GM12878 (cell line): ENCODE measurements around the gene TMEM128. TPM values are rescaled to one million over a fixed set of nuclear protein-coding genes. Genes with fewer than 3 reads are reported as not detected.

Experiments used
- FOXK2 ChIP-seq: fragments of 450-650 bp; IDR thresholded peaks from 2 replicates; pipeline ENCODE4 v1.6.1; 2017; ENCODE audit warnings: mild to moderate bottlenecking, moderate library complexity
- HCFC1 ChIP-seq: fragments of 150-350 bp; IDR thresholded peaks from 2 replicates; pipeline ENCODE4 v1.6.1; 2014; ENCODE audit warnings: low read length
- IRF4 ChIP-seq: IDR thresholded peaks from 2 replicates; pipeline ENCODE4 v1.6.1; 2011; ENCODE audit warnings: low read depth, low read length
- MEF2A ChIP-seq: IDR thresholded peaks from 2 replicates; pipeline ENCODE4 v1.6.1; 2011; ENCODE audit warnings: low read depth, mild to moderate bottlenecking, low read length, moderate library complexity; ENCODE audit not compliant: insufficient read depth
- PML ChIP-seq: IDR thresholded peaks from 2 replicates; pipeline ENCODE4 v1.6.1; 2012; ENCODE audit warnings: low read length, inconsistent platforms
- RELA ChIP-seq: fragments of 450-650 bp; IDR thresholded peaks from 2 replicates; pipeline ENCODE4 v1.8.0; 2014; ENCODE audit warnings: borderline replicate concordance; ENCODE audit not compliant: partially characterized antibody
- SMAD1 ChIP-seq: fragments of 450-650 bp; IDR thresholded peaks from 2 replicates; pipeline ENCODE4 v1.6.1; 2018; ENCODE audit warnings: mild to moderate bottlenecking, low read depth; ENCODE audit not compliant: partially characterized antibody
- SMARCA5 ChIP-seq: fragments of 450-650 bp; IDR thresholded peaks from 2 replicates; pipeline ENCODE4 v1.6.1; 2017; ENCODE audit warnings: mild to moderate bottlenecking
- SREBF2 ChIP-seq: IDR thresholded peaks from 2 replicates; pipeline ENCODE4 v1.6.1; 2012; ENCODE audit warnings: mild to moderate bottlenecking, low read length
- STAT1 ChIP-seq: fragments of 450-650 bp; conservative IDR thresholded peaks from 2 replicates; pipeline ENCODE4 v1.6.1; 2014; ENCODE audit warnings: antibody characterized with exemption, mild to moderate bottlenecking
- TBL1XR1 ChIP-seq: IDR thresholded peaks from 2 replicates; pipeline ENCODE4 v1.6.1; 2012; ENCODE audit warnings: low read depth, low read length, improper control_type of control experiment
- YY1 ChIP-seq: IDR thresholded peaks from 2 replicates; pipeline ENCODE4 v1.6.1; 2011; ENCODE audit warnings: low read depth, mild to moderate bottlenecking, low read length
- ZNF274 ChIP-seq: IDR thresholded peaks from one replicate; pipeline ENCODE4 v1.8.0; 2011; ENCODE audit not compliant: insufficient read length, insufficient read depth
- polyA plus RNA-seq, 11 experiments: library from polyadenylated mRNA; depleted of rRNA in 4 of 11; unstranded in 6 of 11; stranded (reverse) in 5 of 11; fragments of >200 nt; fragmentation: Nextera tagmentation in 4 of 11; fragmentation: Illumina TruSeq in 1 of 11; extraction: Ambion mirVana in 4 of 11; extraction: Trizol in 1 of 11; gene quantifications; 1 replicate in 1 of 11; 2 replicates in 10 of 11; pipeline versions ENCODE4 v1.2.1 to v1.2.3, GENCODE V29; 2011 to 2016; ENCODE audit warnings: inconsistent platforms in 2 of 11, missing spikeins in 2 of 11, low read depth in 1 of 11
- total RNA-seq, 4 experiments: library from RNA; depleted of rRNA in 3 of 4; stranded (reverse); fragments of >200 nt in 3 of 4; fragmentation: Illumina TruSeq in 1 of 4; extraction: Trizol in 1 of 4; gene quantifications; 2 replicates each; pipeline versions ENCODE4 v1.2.1 to v1.2.3, GENCODE V29; 2013 to 2021
- TF ChIP-seq, protein P1 (sequence below): IDR thresholded peaks from 2 replicates; pipeline ENCODE4 v1.6.1; 2011; ENCODE audit warnings: borderline replicate concordance, low read depth, mild to moderate bottlenecking, moderate library complexity, mixed read lengths, low read length; ENCODE audit not compliant: insufficient read depth; ENCODE audit errors: extremely low read length
- TF ChIP-seq, protein P2 (sequence below): fragments of 450-650 bp; conservative IDR thresholded peaks from 2 replicates; pipeline ENCODE4 v1.6.1; 2017; ENCODE audit warnings: mild to moderate bottlenecking, moderate library complexity
- TF ChIP-seq, protein P3 (sequence below): fragments of 450-650 bp; IDR thresholded peaks from 2 replicates; pipeline ENCODE4 v1.6.1; 2016; ENCODE audit warnings: mild to moderate bottlenecking
- TF ChIP-seq, protein P4 (sequence below): fragments of 450-650 bp; IDR thresholded peaks from 2 replicates; pipeline ENCODE4 v1.6.1; 2017; ENCODE audit warnings: low read depth, mild to moderate bottlenecking, moderate library complexity
- TF ChIP-seq, protein P5 (sequence below): fragments of 450-650 bp; IDR thresholded peaks from 2 replicates; pipeline ENCODE4 v1.6.1; 2017; ENCODE audit warnings: mild to moderate bottlenecking, moderate library complexity

TMEM128 gene
- total and polyA plus RNA-seq, 10 of the 15 experiments (the other 5 are each of a cell fraction or from before 2014, with no cell fraction given), result 9.3 to 44.2 (median 18.9) TPM

DNA sequence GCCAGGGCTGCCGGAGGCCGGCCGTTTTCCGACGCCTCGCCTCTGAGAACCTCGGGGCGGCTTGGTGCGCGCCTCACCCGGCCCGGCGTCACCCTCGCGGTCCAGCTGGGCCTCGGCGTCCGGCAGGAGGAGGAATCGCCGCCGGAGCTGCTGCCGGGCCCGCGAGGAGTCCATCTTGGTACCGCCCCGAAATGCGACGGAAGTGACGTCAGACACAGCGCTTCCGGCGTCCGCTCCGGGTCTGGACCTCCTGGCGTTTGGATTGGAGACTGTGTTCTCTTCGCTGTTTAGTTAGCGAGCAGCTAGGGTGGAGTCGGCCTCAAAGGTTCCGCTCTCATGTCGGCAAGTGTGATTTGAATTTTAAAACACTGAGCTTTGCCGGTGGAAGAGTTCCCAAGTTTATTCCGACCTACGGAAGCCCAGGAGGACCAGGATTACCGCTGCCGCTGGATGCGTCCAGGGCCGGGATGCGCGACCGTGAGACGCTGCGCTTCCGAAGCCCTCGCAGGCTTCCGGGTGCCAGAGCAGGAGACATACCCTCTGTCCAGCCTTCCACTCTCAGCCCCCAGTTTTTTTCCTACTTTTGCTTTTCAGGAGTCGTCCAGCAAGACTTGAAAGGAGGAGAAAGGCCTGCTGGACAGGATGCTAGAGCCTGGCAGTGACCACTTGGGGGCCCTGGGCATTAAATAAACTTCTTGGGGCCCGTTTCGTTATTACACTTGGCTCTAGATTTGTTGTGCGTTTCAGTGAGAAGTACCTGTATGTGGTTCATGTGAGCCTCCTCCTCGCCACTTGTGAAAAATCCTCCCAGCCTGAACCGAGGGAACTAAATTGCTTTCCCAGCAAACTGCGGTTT, at the start of gene TMEM128 (continued):
- TF ChIP-seq, protein P1, sequence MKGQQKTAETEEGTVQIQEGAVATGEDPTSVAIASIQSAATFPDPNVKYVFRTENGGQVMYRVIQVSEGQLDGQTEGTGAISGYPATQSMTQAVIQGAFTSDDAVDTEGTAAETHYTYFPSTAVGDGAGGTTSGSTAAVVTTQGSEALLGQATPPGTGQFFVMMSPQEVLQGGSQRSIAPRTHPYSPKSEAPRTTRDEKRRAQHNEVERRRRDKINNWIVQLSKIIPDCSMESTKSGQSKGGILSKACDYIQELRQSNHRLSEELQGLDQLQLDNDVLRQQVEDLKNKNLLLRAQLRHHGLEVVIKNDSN, result no peak
- TF ChIP-seq SMARCA5, result no peak
- TF ChIP-seq SMAD1, result peak; percentile 42
- peak; percentile 97 for TF ChIP-seq YY1
- TF ChIP-seq, protein P2, sequence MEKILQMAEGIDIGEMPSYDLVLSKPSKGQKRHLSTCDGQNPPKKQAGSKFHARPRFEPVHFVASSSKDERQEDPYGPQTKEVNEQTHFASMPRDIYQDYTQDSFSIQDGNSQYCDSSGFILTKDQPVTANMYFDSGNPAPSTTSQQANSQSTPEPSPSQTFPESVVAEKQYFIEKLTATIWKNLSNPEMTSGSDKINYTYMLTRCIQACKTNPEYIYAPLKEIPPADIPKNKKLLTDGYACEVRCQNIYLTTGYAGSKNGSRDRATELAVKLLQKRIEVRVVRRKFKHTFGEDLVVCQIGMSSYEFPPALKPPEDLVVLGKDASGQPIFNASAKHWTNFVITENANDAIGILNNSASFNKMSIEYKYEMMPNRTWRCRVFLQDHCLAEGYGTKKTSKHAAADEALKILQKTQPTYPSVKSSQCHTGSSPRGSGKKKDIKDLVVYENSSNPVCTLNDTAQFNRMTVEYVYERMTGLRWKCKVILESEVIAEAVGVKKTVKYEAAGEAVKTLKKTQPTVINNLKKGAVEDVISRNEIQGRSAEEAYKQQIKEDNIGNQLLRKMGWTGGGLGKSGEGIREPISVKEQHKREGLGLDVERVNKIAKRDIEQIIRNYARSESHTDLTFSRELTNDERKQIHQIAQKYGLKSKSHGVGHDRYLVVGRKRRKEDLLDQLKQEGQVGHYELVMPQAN, result peak; percentile 49; the same call in 1 of the 2 replicates
- peak; percentile 90; the same call in 1 of the 2 replicates for TF ChIP-seq STAT1
- TF ChIP-seq HCFC1, result peak; percentile 81
- TF ChIP-seq, protein P3, sequence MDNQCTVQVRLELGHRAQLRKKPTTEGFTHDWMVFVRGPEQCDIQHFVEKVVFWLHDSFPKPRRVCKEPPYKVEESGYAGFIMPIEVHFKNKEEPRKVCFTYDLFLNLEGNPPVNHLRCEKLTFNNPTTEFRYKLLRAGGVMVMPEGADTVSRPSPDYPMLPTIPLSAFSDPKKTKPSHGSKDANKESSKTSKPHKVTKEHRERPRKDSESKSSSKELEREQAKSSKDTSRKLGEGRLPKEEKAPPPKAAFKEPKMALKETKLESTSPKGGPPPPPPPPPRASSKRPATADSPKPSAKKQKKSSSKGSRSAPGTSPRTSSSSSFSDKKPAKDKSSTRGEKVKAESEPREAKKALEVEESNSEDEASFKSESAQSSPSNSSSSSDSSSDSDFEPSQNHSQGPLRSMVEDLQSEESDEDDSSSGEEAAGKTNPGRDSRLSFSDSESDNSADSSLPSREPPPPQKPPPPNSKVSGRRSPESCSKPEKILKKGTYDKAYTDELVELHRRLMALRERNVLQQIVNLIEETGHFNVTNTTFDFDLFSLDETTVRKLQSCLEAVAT, result peak; percentile 59
- TF ChIP-seq FOXK2, result peak; percentile 66
- TF ChIP-seq ZNF274, result no peak
- no peak for TF ChIP-seq MEF2A
- TF ChIP-seq IRF4, result peak; percentile 71; the same call in 1 of the 2 replicates
- TF ChIP-seq, protein P4, sequence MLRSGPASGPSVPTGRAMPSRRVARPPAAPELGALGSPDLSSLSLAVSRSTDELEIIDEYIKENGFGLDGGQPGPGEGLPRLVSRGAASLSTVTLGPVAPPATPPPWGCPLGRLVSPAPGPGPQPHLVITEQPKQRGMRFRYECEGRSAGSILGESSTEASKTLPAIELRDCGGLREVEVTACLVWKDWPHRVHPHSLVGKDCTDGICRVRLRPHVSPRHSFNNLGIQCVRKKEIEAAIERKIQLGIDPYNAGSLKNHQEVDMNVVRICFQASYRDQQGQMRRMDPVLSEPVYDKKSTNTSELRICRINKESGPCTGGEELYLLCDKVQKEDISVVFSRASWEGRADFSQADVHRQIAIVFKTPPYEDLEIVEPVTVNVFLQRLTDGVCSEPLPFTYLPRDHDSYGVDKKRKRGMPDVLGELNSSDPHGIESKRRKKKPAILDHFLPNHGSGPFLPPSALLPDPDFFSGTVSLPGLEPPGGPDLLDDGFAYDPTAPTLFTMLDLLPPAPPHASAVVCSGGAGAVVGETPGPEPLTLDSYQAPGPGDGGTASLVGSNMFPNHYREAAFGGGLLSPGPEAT, result peak; percentile 97
- TF ChIP-seq TBL1XR1, result no peak
- peak; percentile 45; the same call in 1 of the 2 replicates for TF ChIP-seq SREBF2
- TF ChIP-seq, protein P5, sequence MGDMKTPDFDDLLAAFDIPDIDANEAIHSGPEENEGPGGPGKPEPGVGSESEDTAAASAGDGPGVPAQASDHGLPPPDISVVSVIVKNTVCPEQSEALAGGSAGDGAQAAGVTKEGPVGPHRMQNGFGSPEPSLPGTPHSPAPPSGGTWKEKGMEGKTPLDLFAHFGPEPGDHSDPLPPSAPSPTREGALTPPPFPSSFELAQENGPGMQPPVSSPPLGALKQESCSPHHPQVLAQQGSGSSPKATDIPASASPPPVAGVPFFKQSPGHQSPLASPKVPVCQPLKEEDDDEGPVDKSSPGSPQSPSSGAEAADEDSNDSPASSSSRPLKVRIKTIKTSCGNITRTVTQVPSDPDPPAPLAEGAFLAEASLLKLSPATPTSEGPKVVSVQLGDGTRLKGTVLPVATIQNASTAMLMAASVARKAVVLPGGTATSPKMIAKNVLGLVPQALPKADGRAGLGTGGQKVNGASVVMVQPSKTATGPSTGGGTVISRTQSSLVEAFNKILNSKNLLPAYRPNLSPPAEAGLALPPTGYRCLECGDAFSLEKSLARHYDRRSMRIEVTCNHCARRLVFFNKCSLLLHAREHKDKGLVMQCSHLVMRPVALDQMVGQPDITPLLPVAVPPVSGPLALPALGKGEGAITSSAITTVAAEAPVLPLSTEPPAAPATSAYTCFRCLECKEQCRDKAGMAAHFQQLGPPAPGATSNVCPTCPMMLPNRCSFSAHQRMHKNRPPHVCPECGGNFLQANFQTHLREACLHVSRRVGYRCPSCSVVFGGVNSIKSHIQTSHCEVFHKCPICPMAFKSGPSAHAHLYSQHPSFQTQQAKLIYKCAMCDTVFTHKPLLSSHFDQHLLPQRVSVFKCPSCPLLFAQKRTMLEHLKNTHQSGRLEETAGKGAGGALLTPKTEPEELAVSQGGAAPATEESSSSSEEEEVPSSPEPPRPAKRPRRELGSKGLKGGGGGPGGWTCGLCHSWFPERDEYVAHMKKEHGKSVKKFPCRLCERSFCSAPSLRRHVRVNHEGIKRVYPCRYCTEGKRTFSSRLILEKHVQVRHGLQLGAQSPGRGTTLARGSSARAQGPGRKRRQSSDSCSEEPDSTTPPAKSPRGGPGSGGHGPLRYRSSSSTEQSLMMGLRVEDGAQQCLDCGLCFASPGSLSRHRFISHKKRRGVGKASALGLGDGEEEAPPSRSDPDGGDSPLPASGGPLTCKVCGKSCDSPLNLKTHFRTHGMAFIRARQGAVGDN, result 0 out of 2 replicates have a peak, but pooled peaks have one; percentile 25
- peak; percentile 70 for TF ChIP-seq RELA
- peak; percentile 94 for TF ChIP-seq PML
